Measurements from ENCODE around the gene REXO4. TPM values are rescaled to one million over a fixed set of nuclear protein-coding genes. Genes with fewer than 3 reads are reported as not detected.

REXO4 gene
- total RNA-seq, 1 experiment from 2014 or later, result 38.6 TPM

- no peak for TF ChIP-seq ARID4B (CRISPR knock-in tag; IDR thresholded peaks at IDR 0.05; ENCODE audit: borderline replicate concordance)
- no peak for TF ChIP-seq ZBTB43 (CRISPR knock-in tag; IDR thresholded peaks at IDR 0.05)
Observed at GRCh38 chr9:133456409-133456808, 38.6 kb upstream of the REXO4 start (continued).

- no peak for ATAC-seq
- Mint-ChIP-seq H3K36me3 (no peaks in the 10 kb centered on the region), H3K9me3 (no peaks in the 10 kb centered on the region), H3K4me3 (no peak overlapping the region), H3K27me3 (ENCODE audit: low read depth) (no peaks in the 10 kb centered on the region), H3K27ac (no peak overlapping the region), H3K4me1 (peaks cover 16% of the 10 kb centered on the region)
- ChIA-PET POLR2A (interaction anchor here (0.5 kb wide), 1 partner anchor 675 kb away, joined by 4 read pairs; no protein-coding TSS in a partner anchor), CTCF (interaction anchor here (0.7 to 3.0 kb wide), 6 partner anchors 10 to 269 kb away, joined by 3 to 15 read pairs (median 4); no protein-coding TSS in a partner anchor)
- no peak for DNase-seq (ENCODE audit: low spot score)
- no peak for TF ChIP-seq TP53 (CRISPR knock-in tag; IDR thresholded peaks at IDR 0.05)
- no peak for TF ChIP-seq IRF2 (CRISPR knock-in tag; IDR thresholded peaks at IDR 0.05; ENCODE audit: borderline replicate concordance, low read depth)
- no peak for TF ChIP-seq FOXP1 (CRISPR knock-in tag; IDR thresholded peaks at IDR 0.05; ENCODE audit: borderline replicate concordance)
Observed at GRCh38 chr9:133455936-133456335, 38.1 kb upstream of the REXO4 start.

GRCh38 chr9:133454943-133455673, 37.3 kb upstream of the REXO4 start:
- ChIA-PET CTCF (interaction anchor here (1.1 to 3.0 kb wide), 4 partner anchors 11 to 57 kb away, joined by 3 to 15 read pairs (median 4); no protein-coding TSS in a partner anchor), POLR2A (no interaction called here)
- TF ChIP-seq ZNF263 (CRISPR knock-in tag; IDR thresholded peaks at IDR 0.05; ENCODE audit: low read depth) (no peak), MXD4 (CRISPR knock-in tag; IDR thresholded peaks at IDR 0.05; ENCODE audit: borderline replicate concordance) (no peak), CDX4 (CRISPR knock-in tag; IDR thresholded peaks at IDR 0.05; ENCODE audit: borderline replicate concordance) (no peak), NFATC4 (CRISPR knock-in tag; IDR thresholded peaks at IDR 0.05) (no peak)
- Mint-ChIP-seq H3K9me3 (no peaks in the 10 kb centered on the region), H3K36me3 (no peaks in the 10 kb centered on the region), H3K27me3 (ENCODE audit: low read depth) (no peaks in the 10 kb centered on the region), H3K27ac (no peak overlapping the region), H3K4me1 (peaks cover 10% of the 10 kb centered on the region), H3K4me3 (no peak overlapping the region)
- ATAC-seq, result no peak
- no peak for DNase-seq (ENCODE audit: low spot score)

GRCh38 chr9:133454325-133454724, 36.5 kb upstream of the REXO4 start:
- Mint-ChIP-seq H3K27me3 (ENCODE audit: low read depth) (no peaks in the 10 kb centered on the region), H3K27ac (no peak overlapping the region), H3K4me1 (peaks cover 10% of the 10 kb centered on the region), H3K9me3 (no peaks in the 10 kb centered on the region), H3K36me3 (no peaks in the 10 kb centered on the region), H3K4me3 (no peak overlapping the region)
- CTCF ChIA-PET, result interaction anchor here (1.2 to 1.4 kb wide), 3 partner anchors 17 to 33 kb away, joined by 3 to 4 read pairs (median 4); no protein-coding TSS in a partner anchor
- no peak for TF ChIP-seq NR3C1 (CRISPR knock-in tag; conservative IDR thresholded peaks at IDR 0.05; ENCODE audit: low read depth)
- TF ChIP-seq CREB1 (CRISPR knock-in tag; IDR thresholded peaks at IDR 0.05), result no peak
- TF ChIP-seq TEAD1 (CRISPR knock-in tag; IDR thresholded peaks at IDR 0.05), result no peak
- TF ChIP-seq ZNF121 (CRISPR knock-in tag; IDR thresholded peaks at IDR 0.05), result no peak
- no peak for TF ChIP-seq RELA (CRISPR knock-in tag; IDR thresholded peaks at IDR 0.05; ENCODE audit: borderline replicate concordance)
- TF ChIP-seq ZNF263 (CRISPR knock-in tag; IDR thresholded peaks at IDR 0.05; ENCODE audit: low read depth), result no peak
- TF ChIP-seq GABPB1 (CRISPR knock-in tag; IDR thresholded peaks at IDR 0.05), result no peak
- TF ChIP-seq ATF1 (CRISPR knock-in tag; IDR thresholded peaks at IDR 0.05), result no peak
- TF ChIP-seq JUN (CRISPR knock-in tag; IDR thresholded peaks at IDR 0.05), result no peak
- ATAC-seq, result no peak
- no peak for DNase-seq (ENCODE audit: low spot score)
- POLR2A ChIA-PET, result no interaction called here
